ENCODE measurements around the gene ADCY7. TPM values are rescaled to one million over a fixed set of nuclear protein-coding genes. Genes with fewer than 3 reads are reported as not detected.

Gene ADCY7
- total and polyA plus RNA-seq, 9 of the 15 experiments (the other 6 are each of a cell fraction or from before 2014, with no cell fraction given): 2.3 to 108 (median 28.6) TPM

- TF ChIP-seq RBM14 (IDR thresholded peaks at IDR 0.05; ENCODE audit: borderline replicate concordance, insufficient read depth, low read depth, low read length): no peak
- no peak for TF ChIP-seq ID3 (CRISPR knock-in tag; IDR thresholded peaks at IDR 0.05)
- TF ChIP-seq ID3 (tag; IDR thresholded peaks at IDR 0.05): peak; percentile 32; the same call in 1 of the 2 replicates
- no peak for TF ChIP-seq STAT5A (IDR thresholded peaks at IDR 0.05; ENCODE audit: borderline replicate concordance, low read length)
- no peak for TF ChIP-seq TCF7L2 (IDR thresholded peaks at IDR 0.05; ENCODE audit: low read depth, low read length)
- no peak for TF ChIP-seq GABPB1 (CRISPR knock-in tag; IDR thresholded peaks at IDR 0.05)
- peak in 1 of 2 experiments; percentile 5; a peak in 1 of 4 replicates for TF ChIP-seq MNT (conservative IDR thresholded peaks at IDR 0.05)
- no peak for TF ChIP-seq EZH2 (IDR thresholded peaks at IDR 0.05; ENCODE audit: borderline replicate concordance, low read depth, low read length)
- TF ChIP-seq NR0B1 (IDR thresholded peaks at IDR 0.05; ENCODE audit: partially characterized antibody): no peak
- TF ChIP-seq CREB1 (IDR thresholded peaks at IDR 0.05): no peak
- no peak for TF ChIP-seq CREB1 (CRISPR knock-in tag; IDR thresholded peaks at IDR 0.05)
- no peak for TF ChIP-seq ZNF609 (CRISPR knock-in tag; IDR thresholded peaks at IDR 0.05; ENCODE audit: borderline replicate concordance)
- TF ChIP-seq FOXJ3 (CRISPR knock-in tag; IDR thresholded peaks at IDR 0.05): no peak
- no peak for TF ChIP-seq EGR1 (conservative IDR thresholded peaks at IDR 0.05)
- no peak for TF ChIP-seq ARID2 (IDR thresholded peaks at IDR 0.05)
- no peak for TF ChIP-seq CEBPB (tag; IDR thresholded peaks at IDR 0.05)
- no peak for TF ChIP-seq ZNF140 (CRISPR knock-in tag; IDR thresholded peaks at IDR 0.05)
- TF ChIP-seq ASH1L (IDR thresholded peaks at IDR 0.05; ENCODE audit: borderline replicate concordance, low read depth, partially characterized antibody): no peak
- TF ChIP-seq ZNF436 (CRISPR knock-in tag; IDR thresholded peaks at IDR 0.05): no peak
- TF ChIP-seq SREBF2 (CRISPR knock-in tag; IDR thresholded peaks at IDR 0.05): no peak
Measured at GRCh38 chr16:50263940-50264929, 2.1 kb upstream of the ADCY7 start (continued).
